H1 (cell line): ENCODE data around the gene TMPRSS15. TPM values are rescaled to one million over a fixed set of nuclear protein-coding genes. Genes with fewer than 3 reads are reported as not detected.

Source experiments
- CTCF ChIA-PET: fragments of 300-600 bp; sonication (Branson Sonifier 250); formaldehyde crosslinking; loops from one replicate; lab custom pipeline; 2021; ENCODE audit not compliant: partially characterized antibody; lab: Charles Lee
- POLR2A ChIA-PET: fragments of 300-600 bp; sonication (Branson Sonifier 250); formaldehyde crosslinking; loops from one replicate; lab custom pipeline; 2021; ENCODE audit warnings: inconsistent platforms; ENCODE audit not compliant: partially characterized antibody; lab: Charles Lee
- DNase-seq, 2 experiments: peaks; one replicate each; pipeline versions ENCODE4 v3.0.0 to v3.0.0-alpha.2; 2010 to 2022; ENCODE audit warnings: low spot score in 2 of 2, low read depth in 1 of 2, mixed read lengths in 1 of 2
- FAIRE-seq: peaks from 2 replicates; lab custom pipeline; 2011; peaks lifted over from hg19 to GRCh38; lab: Jason Lieb, UNC
- H2AFZ ChIP-seq: 2 replicates; pipeline ENCODE4 v1.8.1; 2012; ENCODE audit warnings: low read length, inconsistent platforms
- H2AK5ac ChIP-seq: 2 replicates; pipeline ENCODE4 v1.6.1; 2013; ENCODE audit warnings: low read depth, low read length
- H2BK120ac ChIP-seq: replicated peaks from 2 replicates; pipeline ENCODE3; 2013; ENCODE audit warnings: low read depth, low read length, inconsistent platforms
- H2BK12ac ChIP-seq: 2 replicates; pipeline ENCODE4 v1.6.1; 2013; ENCODE audit warnings: low read depth, low read length
- H2BK15ac ChIP-seq: 2 replicates; pipeline ENCODE4 v1.6.1; 2013; ENCODE audit warnings: low read length
- H2BK20ac ChIP-seq: 2 replicates; pipeline ENCODE4 v1.6.1; 2013; ENCODE audit warnings: low read length
- H2BK5ac ChIP-seq: 2 replicates; pipeline ENCODE4 v1.6.1; 2013; ENCODE audit warnings: low read depth, low read length
- H3K14ac ChIP-seq: 2 replicates; pipeline ENCODE4 v1.6.1; 2013; ENCODE audit warnings: inconsistent platforms; ENCODE audit not compliant: insufficient read length
- H3K18ac ChIP-seq: 2 replicates; pipeline ENCODE4 v1.6.1; 2013; ENCODE audit warnings: low read length; ENCODE audit errors: extremely low read depth
- H3K23ac ChIP-seq: 2 replicates; pipeline ENCODE4 v1.6.1; 2013; ENCODE audit warnings: inconsistent platforms; ENCODE audit not compliant: insufficient read length
- H3K23me2 ChIP-seq: 2 replicates; pipeline ENCODE4 v1.6.1; 2013; ENCODE audit warnings: low read depth, low read length
- H3K27ac ChIP-seq: 2 replicates; pipeline ENCODE4 v1.6.1; 2011; ENCODE audit warnings: low read depth, low read length, inconsistent platforms
- H3K27me3 ChIP-seq, 4 experiments: replicated peaks in 1 of 4; 1 replicate in 1 of 4; 2 replicates in 3 of 4; pipeline versions ENCODE4 v1.6.1 to v1.8.1; 2011 to 2013; ENCODE audit warnings: low read length in 3 of 4, mild to moderate bottlenecking in 3 of 4, inconsistent platforms in 2 of 4, mixed read lengths in 2 of 4, moderate library complexity in 1 of 4; ENCODE audit not compliant: control insufficient read depth in 3 of 4, insufficient read depth in 3 of 4; ENCODE audit errors: extremely low read depth in 1 of 4
- H3K36me3 ChIP-seq, 4 experiments: 2 replicates each; pipeline versions ENCODE4 v1.6.1 to v1.8.1; 2011 to 2013; ENCODE audit warnings: mild to moderate bottlenecking in 4 of 4, low read length in 3 of 4, moderate library complexity in 2 of 4, control low read depth in 1 of 4, inconsistent platforms in 1 of 4; ENCODE audit not compliant: insufficient read depth in 4 of 4, control insufficient read depth in 2 of 4
- H3K4ac ChIP-seq: replicated peaks from 2 replicates; pipeline ENCODE3; 2013; ENCODE audit warnings: low read length, low read depth, mixed read lengths, inconsistent platforms; ENCODE audit not compliant: insufficient read length
- H3K4me1 ChIP-seq, 4 experiments: replicated peaks in 1 of 4; 1 replicate in 1 of 4; 2 replicates in 3 of 4; pipeline versions ENCODE4 v1.6.1 to v1.8.1; 2011 to 2013; ENCODE audit warnings: low read length in 3 of 4, inconsistent platforms in 2 of 4, mixed read lengths in 1 of 4; ENCODE audit not compliant: insufficient read depth in 4 of 4, control insufficient read depth in 3 of 4
- H3K4me2 ChIP-seq, 2 experiments: 2 replicates each; pipeline versions ENCODE4 v1.6.1 to v1.8.1; 2011 to 2013; ENCODE audit warnings: low read depth in 2 of 2, low read length in 2 of 2, control low read depth in 1 of 2, inconsistent platforms in 1 of 2, mild to moderate bottlenecking in 1 of 2; ENCODE audit not compliant: insufficient read depth in 1 of 2
- H3K4me3 ChIP-seq, 4 experiments: fragments of 200-600, 300-600 bp in 1 of 4; sonication (generic), shearing (Covaris generic), sonication (Bioruptor Twin) in 1 of 4; 2 replicates each; pipeline versions ENCODE4 v1.5.1 to v1.8.1; 2011 to 2016; ENCODE audit warnings: low read length in 4 of 4, low read depth in 3 of 4, control low read depth in 2 of 4, inconsistent platforms in 2 of 4, mild to moderate bottlenecking in 2 of 4, mixed read lengths in 1 of 4, moderate library complexity in 1 of 4; ENCODE audit not compliant: insufficient read depth in 2 of 4; ENCODE audit errors: extremely low read depth in 1 of 4
- H3K56ac ChIP-seq: replicated peaks from 2 replicates; pipeline ENCODE3; 2013; ENCODE audit warnings: low read depth, mild to moderate bottlenecking, mixed read lengths, low read length, inconsistent platforms; ENCODE audit not compliant: insufficient read length
- H3K79me1 ChIP-seq: 2 replicates; pipeline ENCODE4 v1.6.1; 2013; ENCODE audit warnings: low read depth, low read length, control low read depth
- H3K79me2 ChIP-seq, 2 experiments: 2 replicates each; pipeline versions ENCODE4 v1.6.1 to v1.8.1; 2012 to 2013; ENCODE audit warnings: low read length in 2 of 2, mild to moderate bottlenecking in 2 of 2, inconsistent platforms in 1 of 2; ENCODE audit not compliant: insufficient read depth in 2 of 2, control insufficient read depth in 1 of 2
- H3K9ac ChIP-seq, 4 experiments: replicated peaks in 1 of 4; 1 replicate in 1 of 4; 2 replicates in 3 of 4; pipeline versions ENCODE4 v1.6.1 to v1.8.1; 2011 to 2013; ENCODE audit warnings: low read depth in 3 of 4, low read length in 3 of 4, control low read depth in 2 of 4, mild to moderate bottlenecking in 2 of 4, moderate library complexity in 2 of 4, inconsistent platforms in 1 of 4; ENCODE audit errors: extremely low read depth in 1 of 4
- H3K9me3 ChIP-seq, 2 experiments: 2 replicates each; pipeline versions ENCODE4 v1.6.1 to v1.8.1; 2012 to 2013; ENCODE audit warnings: mild to moderate bottlenecking in 2 of 2, moderate library complexity in 2 of 2, control low read depth in 1 of 2, inconsistent platforms in 1 of 2, low read depth in 1 of 2, low read length in 1 of 2, mixed read lengths in 1 of 2; ENCODE audit not compliant: insufficient read depth in 2 of 2
- H4K20me1 ChIP-seq, 2 experiments: replicated peaks in 1 of 2; 2 replicates each; pipeline versions ENCODE3 to v1.8.1; 2011 to 2013; ENCODE audit warnings: inconsistent platforms in 2 of 2, low read length in 2 of 2, mild to moderate bottlenecking in 1 of 2; ENCODE audit not compliant: insufficient read depth in 2 of 2, control insufficient read depth in 1 of 2
- H4K5ac ChIP-seq: 2 replicates; pipeline ENCODE4 v1.6.1; 2013; ENCODE audit warnings: low read length, low read depth, mixed read lengths, inconsistent platforms; ENCODE audit not compliant: insufficient read length
- H4K8ac ChIP-seq: 2 replicates; pipeline ENCODE4 v1.8.0; 2013; ENCODE audit warnings: mild to moderate bottlenecking, moderate library complexity, low read length, inconsistent platforms; ENCODE audit not compliant: insufficient read depth; ENCODE audit errors: extremely low read depth
- H4K91ac ChIP-seq: replicated peaks from 2 replicates; pipeline ENCODE3; 2013; ENCODE audit warnings: low read length, mixed read lengths, inconsistent platforms; ENCODE audit not compliant: insufficient read length
- CEBPB ChIP-seq: IDR thresholded peaks from 2 replicates; pipeline ENCODE4 v1.6.1; 2012; ENCODE audit warnings: low read depth, low read length
- CTCF ChIP-seq, 3 experiments: IDR thresholded peaks; 1 replicate in 2 of 3; 2 replicates in 1 of 3; pipeline versions ENCODE4 v1.5.1 to v1.6.1; 2011; ENCODE audit warnings: low read length in 3 of 3, mild to moderate bottlenecking in 3 of 3, inconsistent platforms in 2 of 3, low read depth in 1 of 3, moderate library complexity in 1 of 3; ENCODE audit not compliant: insufficient read depth in 1 of 3; ENCODE audit errors: control extremely low read depth in 1 of 3
- GTF2F1 ChIP-seq: IDR thresholded peaks from 2 replicates; pipeline ENCODE4 v1.6.1; 2012; ENCODE audit warnings: low read depth, low read length, improper control_type of control experiment, borderline replicate concordance
- HDAC2 ChIP-seq, 2 experiments: fragments of 300-600 bp in 1 of 2; sonication (generic) in 1 of 2; IDR thresholded peaks; 2 replicates each; pipeline ENCODE4 v1.6.1; 2011 to 2012; ENCODE audit warnings: low read depth in 2 of 2, low read length in 2 of 2, mild to moderate bottlenecking in 2 of 2, moderate library complexity in 2 of 2, borderline replicate concordance in 1 of 2, inconsistent platforms in 1 of 2
- HDAC6 ChIP-seq: IDR thresholded peaks from one replicate; pipeline ENCODE4 v1.7.1; 2012; ENCODE audit warnings: low read depth, mild to moderate bottlenecking, inconsistent platforms, low read length, moderate library complexity
- JUN ChIP-seq: IDR thresholded peaks from 2 replicates; pipeline ENCODE4 v1.6.1; 2011; ENCODE audit warnings: low read depth, mild to moderate bottlenecking, improper control_type of control experiment, low read length
- RNF2 ChIP-seq: fragments of 200-900, 300-1000 bp; sonication (generic); IDR thresholded peaks from 2 replicates; pipeline ENCODE4 v1.7.1; 2016; ENCODE audit warnings: borderline replicate concordance, low read depth, mild to moderate bottlenecking, antibody characterized with exemption, low read length; ENCODE audit not compliant: poor library complexity, severe bottlenecking; ENCODE audit errors: missing control alignments
- WGBS, 2 experiments: shearing (Covaris generic) in 1 of 2; methylation state at CpG; one replicate each; pipeline versions ENCODE4 v1.1.6 to v1.1.7; 2013 to 2015; ENCODE audit warnings: low lambda C conversion rate in 2 of 2, mixed read lengths in 2 of 2, inconsistent platforms in 1 of 2, low coverage in 1 of 2, missing lambda C conversion rate in 1 of 2; ENCODE audit not compliant: insufficient replicate concordance in 2 of 2, insufficient coverage in 1 of 2, insufficient read length in 1 of 2; ENCODE audit errors: extremely low coverage in 1 of 2, missing lambda C conversion rate in 1 of 2; 5-methylcytosine and 5-hydroxymethylcytosine counted together
- polyA plus RNA-seq, 7 experiments: library from polyadenylated mRNA; depleted of rRNA in 3 of 7; stranded (reverse) in 5 of 7; unstranded in 2 of 7; fragments of >200 nt in 5 of 7; fragments of 200-250 nt in 2 of 7; gene quantifications; 1 replicate in 5 of 7; 2 replicates in 1 of 7; 4 replicates in 1 of 7; pipeline versions ENCODE4 v1.2.1 to v1.2.3, GENCODE V29; 2011 to 2013; ENCODE audit warnings: missing spikeins in 2 of 7, mixed read lengths in 2 of 7
- total RNA-seq: library from RNA; stranded (reverse); fragmentation: NEBNext Ultra II Directional; extraction: Animal tissue kit (Norgen Biotek cat#: 25700); gene quantifications from 2 replicates; pipeline ENCODE4 v1.2.1, GENCODE V29; 2021

The TMPRSS15 gene
- total and polyA plus RNA-seq, 2 of the 8 experiments (the other 6 are each of a cell fraction or from before 2014, with no cell fraction given) = not detected

DNA sequence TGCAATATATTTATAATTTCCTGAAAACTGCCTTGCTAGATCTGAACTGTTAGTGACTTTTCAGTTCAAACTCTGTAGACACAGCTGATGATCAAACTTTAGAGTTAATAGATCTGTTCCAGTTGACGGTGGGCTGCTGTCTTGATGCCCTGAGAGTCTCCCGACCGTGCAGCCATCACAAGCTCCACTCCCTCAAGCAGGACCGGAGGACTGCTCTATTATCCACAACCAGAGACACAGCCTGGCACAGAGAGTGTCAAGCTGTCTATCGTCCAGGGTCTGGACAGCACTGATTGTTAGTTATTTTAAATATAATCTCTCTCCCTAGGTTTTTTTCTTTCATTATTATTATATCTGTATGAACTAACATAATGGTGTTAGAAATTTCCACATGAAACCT lies 150.9 kb downstream of the TMPRSS15 start:
- H3K18ac ChIP-seq = no peak overlapping the region
- H4K8ac ChIP-seq = no peak overlapping the region
- H3K23me2 ChIP-seq = no peaks in the 10 kb centered on the region
- H3K56ac ChIP-seq = no peak overlapping the region
- H3K79me1 ChIP-seq = no peaks in the 10 kb centered on the region
- H3K79me2 ChIP-seq = no peaks in the 10 kb centered on the region
- no peak overlapping the region for H2BK20ac ChIP-seq
- H3K4me3 ChIP-seq = no peak overlapping the region
- no peak overlapping the region for H3K4me2 ChIP-seq
- 90% methylated on average over 5 of the region's 5 CpGs; no CpG with 5 or more reads in 1 of the 2 experiments for WGBS, 2 experiments
- H3K27ac ChIP-seq = no peak overlapping the region
- ChIA-PET POLR2A (no interaction called here), CTCF (interaction anchor here (0.9 to 2.1 kb wide), 2 partner anchors 117 to 212 kb away, joined by 3 to 7 read pairs; no protein-coding TSS in a partner anchor)
- TF ChIP-seq HDAC2 (IDR thresholded peaks at IDR 0.05; ENCODE audit: borderline replicate concordance in 1 of 2, low read depth in 2 of 2, low read length in 2 of 2) (no peak), JUN (no peak), GTF2F1 (no peak), RNF2 (no peak), CEBPB (no peak), CTCF (IDR thresholded peaks at IDR 0.05; ENCODE audit: control extremely low read depth in 1 of 3, insufficient read depth in 1 of 3, low read depth in 1 of 3, low read length in 3 of 3) (no peak), HDAC6 (no peak)
- H3K27me3 ChIP-seq = no peaks in the 10 kb centered on the region; a peak in 1 of 7 replicates
- no peak overlapping the region for H2BK5ac ChIP-seq
- H2BK12ac ChIP-seq = no peak overlapping the region
- no peak overlapping the region for H2AFZ ChIP-seq
- H4K91ac ChIP-seq = no peak overlapping the region
- no peak overlapping the region for H3K23ac ChIP-seq
- no peak overlapping the region for H2AK5ac ChIP-seq
- H3K4ac ChIP-seq = no peak overlapping the region
- H3K9me3 ChIP-seq = no peaks in the 10 kb centered on the region
- no peak overlapping the region for H2BK120ac ChIP-seq
- no peak overlapping the region for H4K5ac ChIP-seq
- FAIRE-seq (no peak), DNase-seq (no peak)
- no peak overlapping the region for H2BK15ac ChIP-seq
- no peak overlapping the region for H3K14ac ChIP-seq
- H3K36me3 ChIP-seq = no peaks in the 10 kb centered on the region
- no peaks in the 10 kb centered on the region for H4K20me1 ChIP-seq
- no peaks in the 10 kb centered on the region for H3K4me1 ChIP-seq
- no peak overlapping the region for H3K9ac ChIP-seq
